H1 (cell line): ENCODE results near the gene USP10. TPM values are rescaled to one million over a fixed set of nuclear protein-coding genes. Genes with fewer than 3 reads are reported as not detected.

ENCODE experiments used
- CTCF ChIA-PET: fragments of 300-600 bp; sonication (Branson Sonifier 250); formaldehyde crosslinking; loops from one replicate; lab custom pipeline; 2021; ENCODE audit not compliant: partially characterized antibody; lab: Charles Lee
- POLR2A ChIA-PET: fragments of 300-600 bp; sonication (Branson Sonifier 250); formaldehyde crosslinking; loops from one replicate; lab custom pipeline; 2021; ENCODE audit warnings: inconsistent platforms; ENCODE audit not compliant: partially characterized antibody; lab: Charles Lee
- DNase-seq, 2 experiments: peaks; one replicate each; pipeline versions ENCODE4 v3.0.0 to v3.0.0-alpha.2; 2010 to 2022; ENCODE audit warnings: low spot score in 2 of 2, low read depth in 1 of 2, mixed read lengths in 1 of 2
- FAIRE-seq: peaks from 2 replicates; lab custom pipeline; 2011; peaks lifted over from hg19 to GRCh38; lab: Jason Lieb, UNC
- H2AFZ ChIP-seq: 2 replicates; pipeline ENCODE4 v1.8.1; 2012; ENCODE audit warnings: low read length, inconsistent platforms
- H2AK5ac ChIP-seq: 2 replicates; pipeline ENCODE4 v1.6.1; 2013; ENCODE audit warnings: low read depth, low read length
- H2BK120ac ChIP-seq: replicated peaks from 2 replicates; pipeline ENCODE3; 2013; ENCODE audit warnings: low read depth, low read length, inconsistent platforms
- H2BK12ac ChIP-seq: 2 replicates; pipeline ENCODE4 v1.6.1; 2013; ENCODE audit warnings: low read depth, low read length
- H2BK15ac ChIP-seq: 2 replicates; pipeline ENCODE4 v1.6.1; 2013; ENCODE audit warnings: low read length
- H2BK20ac ChIP-seq: 2 replicates; pipeline ENCODE4 v1.6.1; 2013; ENCODE audit warnings: low read length
- H2BK5ac ChIP-seq: 2 replicates; pipeline ENCODE4 v1.6.1; 2013; ENCODE audit warnings: low read depth, low read length
- H3K14ac ChIP-seq: 2 replicates; pipeline ENCODE4 v1.6.1; 2013; ENCODE audit warnings: inconsistent platforms; ENCODE audit not compliant: insufficient read length
- H3K18ac ChIP-seq: 2 replicates; pipeline ENCODE4 v1.6.1; 2013; ENCODE audit warnings: low read length; ENCODE audit errors: extremely low read depth
- H3K23ac ChIP-seq: 2 replicates; pipeline ENCODE4 v1.6.1; 2013; ENCODE audit warnings: inconsistent platforms; ENCODE audit not compliant: insufficient read length
- H3K23me2 ChIP-seq: 2 replicates; pipeline ENCODE4 v1.6.1; 2013; ENCODE audit warnings: low read depth, low read length
- H3K27ac ChIP-seq: 2 replicates; pipeline ENCODE4 v1.6.1; 2011; ENCODE audit warnings: low read depth, low read length, inconsistent platforms
- H3K27me3 ChIP-seq, 4 experiments: replicated peaks in 1 of 4; 1 replicate in 1 of 4; 2 replicates in 3 of 4; pipeline versions ENCODE4 v1.6.1 to v1.8.1; 2011 to 2013; ENCODE audit warnings: low read length in 3 of 4, mild to moderate bottlenecking in 3 of 4, inconsistent platforms in 2 of 4, mixed read lengths in 2 of 4, moderate library complexity in 1 of 4; ENCODE audit not compliant: control insufficient read depth in 3 of 4, insufficient read depth in 3 of 4; ENCODE audit errors: extremely low read depth in 1 of 4
- H3K36me3 ChIP-seq, 4 experiments: 2 replicates each; pipeline versions ENCODE4 v1.6.1 to v1.8.1; 2011 to 2013; ENCODE audit warnings: mild to moderate bottlenecking in 4 of 4, low read length in 3 of 4, moderate library complexity in 2 of 4, control low read depth in 1 of 4, inconsistent platforms in 1 of 4; ENCODE audit not compliant: insufficient read depth in 4 of 4, control insufficient read depth in 2 of 4
- H3K4ac ChIP-seq: replicated peaks from 2 replicates; pipeline ENCODE3; 2013; ENCODE audit warnings: low read length, low read depth, mixed read lengths, inconsistent platforms; ENCODE audit not compliant: insufficient read length
- H3K4me1 ChIP-seq, 4 experiments: replicated peaks in 1 of 4; 1 replicate in 1 of 4; 2 replicates in 3 of 4; pipeline versions ENCODE4 v1.6.1 to v1.8.1; 2011 to 2013; ENCODE audit warnings: low read length in 3 of 4, inconsistent platforms in 2 of 4, mixed read lengths in 1 of 4; ENCODE audit not compliant: insufficient read depth in 4 of 4, control insufficient read depth in 3 of 4
- H3K4me2 ChIP-seq, 2 experiments: 2 replicates each; pipeline versions ENCODE4 v1.6.1 to v1.8.1; 2011 to 2013; ENCODE audit warnings: low read depth in 2 of 2, low read length in 2 of 2, control low read depth in 1 of 2, inconsistent platforms in 1 of 2, mild to moderate bottlenecking in 1 of 2; ENCODE audit not compliant: insufficient read depth in 1 of 2
- H3K4me3 ChIP-seq, 4 experiments: fragments of 200-600, 300-600 bp in 1 of 4; sonication (generic), shearing (Covaris generic), sonication (Bioruptor Twin) in 1 of 4; 2 replicates each; pipeline versions ENCODE4 v1.5.1 to v1.8.1; 2011 to 2016; ENCODE audit warnings: low read length in 4 of 4, low read depth in 3 of 4, control low read depth in 2 of 4, inconsistent platforms in 2 of 4, mild to moderate bottlenecking in 2 of 4, mixed read lengths in 1 of 4, moderate library complexity in 1 of 4; ENCODE audit not compliant: insufficient read depth in 2 of 4; ENCODE audit errors: extremely low read depth in 1 of 4
- H3K56ac ChIP-seq: replicated peaks from 2 replicates; pipeline ENCODE3; 2013; ENCODE audit warnings: low read depth, mild to moderate bottlenecking, mixed read lengths, low read length, inconsistent platforms; ENCODE audit not compliant: insufficient read length
- H3K79me1 ChIP-seq: 2 replicates; pipeline ENCODE4 v1.6.1; 2013; ENCODE audit warnings: low read depth, low read length, control low read depth
- H3K79me2 ChIP-seq, 2 experiments: 2 replicates each; pipeline versions ENCODE4 v1.6.1 to v1.8.1; 2012 to 2013; ENCODE audit warnings: low read length in 2 of 2, mild to moderate bottlenecking in 2 of 2, inconsistent platforms in 1 of 2; ENCODE audit not compliant: insufficient read depth in 2 of 2, control insufficient read depth in 1 of 2
- H3K9ac ChIP-seq, 4 experiments: replicated peaks in 1 of 4; 1 replicate in 1 of 4; 2 replicates in 3 of 4; pipeline versions ENCODE4 v1.6.1 to v1.8.1; 2011 to 2013; ENCODE audit warnings: low read depth in 3 of 4, low read length in 3 of 4, control low read depth in 2 of 4, mild to moderate bottlenecking in 2 of 4, moderate library complexity in 2 of 4, inconsistent platforms in 1 of 4; ENCODE audit errors: extremely low read depth in 1 of 4
- H3K9me3 ChIP-seq, 2 experiments: 2 replicates each; pipeline versions ENCODE4 v1.6.1 to v1.8.1; 2012 to 2013; ENCODE audit warnings: mild to moderate bottlenecking in 2 of 2, moderate library complexity in 2 of 2, control low read depth in 1 of 2, inconsistent platforms in 1 of 2, low read depth in 1 of 2, low read length in 1 of 2, mixed read lengths in 1 of 2; ENCODE audit not compliant: insufficient read depth in 2 of 2
- H4K20me1 ChIP-seq, 2 experiments: replicated peaks in 1 of 2; 2 replicates each; pipeline versions ENCODE3 to v1.8.1; 2011 to 2013; ENCODE audit warnings: inconsistent platforms in 2 of 2, low read length in 2 of 2, mild to moderate bottlenecking in 1 of 2; ENCODE audit not compliant: insufficient read depth in 2 of 2, control insufficient read depth in 1 of 2
- H4K5ac ChIP-seq: 2 replicates; pipeline ENCODE4 v1.6.1; 2013; ENCODE audit warnings: low read length, low read depth, mixed read lengths, inconsistent platforms; ENCODE audit not compliant: insufficient read length
- H4K8ac ChIP-seq: 2 replicates; pipeline ENCODE4 v1.8.0; 2013; ENCODE audit warnings: mild to moderate bottlenecking, moderate library complexity, low read length, inconsistent platforms; ENCODE audit not compliant: insufficient read depth; ENCODE audit errors: extremely low read depth
- H4K91ac ChIP-seq: replicated peaks from 2 replicates; pipeline ENCODE3; 2013; ENCODE audit warnings: low read length, mixed read lengths, inconsistent platforms; ENCODE audit not compliant: insufficient read length
- ASH2L ChIP-seq: fragments of 200-600, 300-600 bp; sonication (generic); IDR thresholded peaks from one replicate; pipeline ENCODE4 v1.7.1; 2017; ENCODE audit warnings: low read length
- CBX8 ChIP-seq: fragments of 300-800, 300-1000 bp; sonication (generic); IDR thresholded peaks from 2 replicates; pipeline ENCODE4 v1.7.1; 2016; ENCODE audit warnings: low read depth, low read length, borderline replicate concordance
- KDM4A ChIP-seq: IDR thresholded peaks from one replicate; pipeline ENCODE4 v1.7.1; 2012; ENCODE audit warnings: low read depth, mild to moderate bottlenecking, moderate library complexity, low read length, inconsistent platforms; ENCODE audit not compliant: severe bottlenecking
- MAFK ChIP-seq: IDR thresholded peaks from 2 replicates; pipeline ENCODE4 v1.6.1; 2012; ENCODE audit warnings: low read depth, mild to moderate bottlenecking, improper control_type of control experiment, low read length
- NRF1 ChIP-seq: IDR thresholded peaks from 2 replicates; pipeline ENCODE4 v1.6.1; 2011; ENCODE audit warnings: mild to moderate bottlenecking, low read depth, low read length, improper control_type of control experiment
- RXRA ChIP-seq: IDR thresholded peaks from 2 replicates; pipeline ENCODE4 v1.6.1; 2011; ENCODE audit warnings: low read depth, mild to moderate bottlenecking, low read length, moderate library complexity; ENCODE audit not compliant: insufficient read depth
- SIN3A ChIP-seq, 2 experiments: IDR thresholded peaks in 1 of 2; conservative IDR thresholded peaks in 1 of 2; 2 replicates each; pipeline ENCODE4 v1.6.1; 2011 to 2012; ENCODE audit warnings: low read length in 2 of 2, improper control_type of control experiment in 1 of 2, low read depth in 1 of 2, mild to moderate bottlenecking in 1 of 2
- SIX5 ChIP-seq: IDR thresholded peaks from 2 replicates; pipeline ENCODE4 v1.6.1; 2011; ENCODE audit warnings: mild to moderate bottlenecking, low read depth, low read length
- SP4 ChIP-seq: IDR thresholded peaks from 2 replicates; pipeline ENCODE4 v1.6.1; 2012; ENCODE audit warnings: low read length, inconsistent platforms
- TCF12 ChIP-seq: IDR thresholded peaks from 2 replicates; pipeline ENCODE4 v1.6.1; 2011; ENCODE audit warnings: low read depth, mild to moderate bottlenecking, low read length
- TEAD4 ChIP-seq: IDR thresholded peaks from 2 replicates; pipeline ENCODE4 v1.6.1; 2012; ENCODE audit warnings: low read depth, low read length, inconsistent platforms, mixed read lengths
- YY1 ChIP-seq: IDR thresholded peaks from 2 replicates; pipeline ENCODE4 v1.6.1; 2011; ENCODE audit warnings: low read depth, mild to moderate bottlenecking, low read length
- WGBS, 2 experiments: shearing (Covaris generic) in 1 of 2; methylation state at CpG; one replicate each; pipeline versions ENCODE4 v1.1.6 to v1.1.7; 2013 to 2015; ENCODE audit warnings: low lambda C conversion rate in 2 of 2, mixed read lengths in 2 of 2, inconsistent platforms in 1 of 2, low coverage in 1 of 2, missing lambda C conversion rate in 1 of 2; ENCODE audit not compliant: insufficient replicate concordance in 2 of 2, insufficient coverage in 1 of 2, insufficient read length in 1 of 2; ENCODE audit errors: extremely low coverage in 1 of 2, missing lambda C conversion rate in 1 of 2; 5-methylcytosine and 5-hydroxymethylcytosine counted together
- polyA plus RNA-seq, 7 experiments: library from polyadenylated mRNA; depleted of rRNA in 3 of 7; stranded (reverse) in 5 of 7; unstranded in 2 of 7; fragments of >200 nt in 5 of 7; fragments of 200-250 nt in 2 of 7; gene quantifications; 1 replicate in 5 of 7; 2 replicates in 1 of 7; 4 replicates in 1 of 7; pipeline versions ENCODE4 v1.2.1 to v1.2.3, GENCODE V29; 2011 to 2013; ENCODE audit warnings: missing spikeins in 2 of 7, mixed read lengths in 2 of 7
- total RNA-seq: library from RNA; stranded (reverse); fragmentation: NEBNext Ultra II Directional; extraction: Animal tissue kit (Norgen Biotek cat#: 25700); gene quantifications from 2 replicates; pipeline ENCODE4 v1.2.1, GENCODE V29; 2021
- TF ChIP-seq, protein P1 (sequence below): IDR thresholded peaks from 2 replicates; pipeline ENCODE4 v1.6.1; 2012; ENCODE audit warnings: inconsistent platforms

The USP10 gene
- total and polyA plus RNA-seq, 2 of the 8 experiments (the other 6 are each of a cell fraction or from before 2014, with no cell fraction given): 171 to 195 TPM

DNA sequence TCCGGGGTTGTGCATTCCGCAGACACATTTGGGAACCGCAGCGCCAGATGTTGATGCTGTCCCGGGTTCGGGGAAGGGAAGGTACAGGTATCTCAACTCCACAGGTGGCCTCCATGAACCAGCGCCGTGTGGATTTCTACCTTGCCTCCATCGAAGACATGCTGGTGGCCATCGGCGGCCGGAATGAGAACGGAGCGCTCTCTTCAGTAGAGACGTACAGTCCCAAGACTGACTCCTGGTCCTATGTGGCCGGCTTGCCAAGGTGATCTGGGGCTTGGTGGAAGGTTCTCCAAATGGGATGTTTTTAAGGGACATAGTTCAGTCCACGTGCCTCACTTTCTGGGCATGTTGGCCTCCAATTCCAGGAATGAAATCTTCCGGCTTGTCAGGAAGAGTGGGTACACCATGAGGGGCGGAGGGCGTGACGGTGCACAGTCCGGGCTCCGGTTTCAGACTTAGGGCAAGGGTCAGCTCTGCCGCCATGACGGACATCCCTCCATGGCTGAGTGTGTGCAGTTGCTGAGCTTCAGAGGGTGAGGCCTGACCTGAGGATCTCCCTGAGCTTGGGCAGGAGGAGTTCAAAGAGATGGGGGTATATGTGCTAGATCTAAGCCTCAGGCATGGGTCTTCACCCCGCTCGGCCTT lies 40.0 kb upstream of the USP10 start:
- ChIA-PET CTCF (interaction anchor here (1.4 to 4.7 kb wide), 5 partner anchors 12 to 80 kb away, joined by 4 to 44 read pairs (median 7); no protein-coding TSS in a partner anchor), POLR2A (interaction anchor here (1.1 kb wide), 1 partner anchor 10 kb away, joined by 3 read pairs; no protein-coding TSS in a partner anchor)
- H3K18ac ChIP-seq: no peak overlapping the region
- 93% methylated on average over 27 of the region's 27 CpGs; no CpG with 5 or more reads in 1 of the 2 experiments for WGBS, 2 experiments
- no peak overlapping the region for H2AK5ac ChIP-seq
- H2AFZ ChIP-seq: no peak overlapping the region
- no peaks in the 10 kb centered on the region for H3K79me2 ChIP-seq
- FAIRE-seq: no peak
- no peaks in the 10 kb centered on the region for H4K20me1 ChIP-seq
- H2BK120ac ChIP-seq: no peak overlapping the region
- H3K4me1 ChIP-seq: peaks cover 0 to 5% (median 0%) of the 10 kb centered on the region in 4 experiments; a peak in 1 of 7 replicates
- H2BK5ac ChIP-seq: no peak overlapping the region; the same call in 1 of the 2 replicates
- H3K23ac ChIP-seq: no peak overlapping the region
- no peak overlapping the region for H3K4ac ChIP-seq
- H3K56ac ChIP-seq: no peak overlapping the region
- H2BK12ac ChIP-seq: no peak overlapping the region
- no peak overlapping the region for H3K4me2 ChIP-seq
- no peak overlapping the region for H3K4me3 ChIP-seq
- DNase-seq: no peak
- H3K23me2 ChIP-seq: no peaks in the 10 kb centered on the region
- H3K9me3 ChIP-seq: no peaks in the 10 kb centered on the region
- H3K79me1 ChIP-seq: no peaks in the 10 kb centered on the region; the same call in 1 of the 2 replicates
- H4K5ac ChIP-seq: no peak overlapping the region
- H2BK15ac ChIP-seq: no peak overlapping the region
- H3K27ac ChIP-seq: no peak overlapping the region
- no peak overlapping the region for H3K14ac ChIP-seq
- peaks cover 8 to 24% (median 19%) of the 10 kb centered on the region in 4 experiments; a peak in 6 of 8 replicates for H3K36me3 ChIP-seq
- H4K8ac ChIP-seq: no peak overlapping the region
- no peak overlapping the region for H2BK20ac ChIP-seq
- no peak overlapping the region for H3K9ac ChIP-seq
- H3K27me3 ChIP-seq: no peaks in the 10 kb centered on the region
- H4K91ac ChIP-seq: no peak overlapping the region
- TF ChIP-seq KDM4A: no peak
- no peak for TF ChIP-seq NRF1
- no peak for TF ChIP-seq SP4
- no peak for TF ChIP-seq TEAD4
- TF ChIP-seq TCF12: no peak
- no peak for TF ChIP-seq CBX8
- no peak for TF ChIP-seq YY1
- TF ChIP-seq, protein P1, sequence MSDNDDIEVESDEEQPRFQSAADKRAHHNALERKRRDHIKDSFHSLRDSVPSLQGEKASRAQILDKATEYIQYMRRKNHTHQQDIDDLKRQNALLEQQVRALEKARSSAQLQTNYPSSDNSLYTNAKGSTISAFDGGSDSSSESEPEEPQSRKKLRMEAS: no peak
- no peak for TF ChIP-seq SIX5
- no peak for TF ChIP-seq MAFK
- TF ChIP-seq RXRA: no peak
- no peak for TF ChIP-seq ASH2L
- no peak for TF ChIP-seq SIN3A (conservative IDR thresholded peaks at IDR 0.05 in 1 of 2, IDR thresholded peaks at IDR 0.05 in 1 of 2; ENCODE audit: low read depth in 1 of 2, low read length in 2 of 2)
